OCI-LY1 (cell line): ENCODE measurements around the gene AMPD2.

Experiments used
- H2AFZ ChIP-seq: fragments of 200-600 bp; sonication (generic), shearing (Covaris generic); 2 replicates; pipeline ENCODE4 v1.6.0; 2014; ENCODE audit warnings: antibody characterized with exemption, mild to moderate bottlenecking, low read length
- H3F3A ChIP-seq: fragments of 200-600 bp; sonication (generic), shearing (Covaris generic); 2 replicates; pipeline ENCODE4 v1.6.0; 2014; ENCODE audit warnings: mild to moderate bottlenecking, antibody characterized with exemption, low read length, moderate library complexity; ENCODE audit not compliant: insufficient read depth
- H3K27ac ChIP-seq: fragments of 200-600 bp; sonication (generic); 2 replicates; pipeline ENCODE4 v1.5.1; 2014; ENCODE audit warnings: low read length, mixed run types, mild to moderate bottlenecking, low read depth; ENCODE audit not compliant: poor library complexity, severe bottlenecking
- H3K27me3 ChIP-seq: fragments of 200-600 bp; sonication (generic); 2 replicates; pipeline ENCODE4 v1.6.0; 2014; ENCODE audit warnings: antibody characterized with exemption, mild to moderate bottlenecking, low read length, moderate library complexity; ENCODE audit not compliant: insufficient read depth
- H3K36me3 ChIP-seq: fragments of 200-600 bp; sonication (generic); 2 replicates; pipeline ENCODE4 v1.6.1; 2014; ENCODE audit warnings: mild to moderate bottlenecking, antibody characterized with exemption, low read length, moderate library complexity, mixed read lengths; ENCODE audit not compliant: insufficient read depth
- H3K4me1 ChIP-seq: fragments of 200-600 bp; sonication (generic); 2 replicates; pipeline ENCODE4 v1.5.1; 2014; ENCODE audit warnings: mild to moderate bottlenecking, low read length, moderate library complexity; ENCODE audit not compliant: insufficient read depth, severe bottlenecking
- H3K4me2 ChIP-seq: fragments of 200-600 bp; sonication (generic), shearing (Covaris generic); 2 replicates; pipeline ENCODE4 v1.6.1; 2014; ENCODE audit warnings: low read length
- H3K4me3 ChIP-seq: fragments of 200-600 bp; sonication (generic); 2 replicates; pipeline ENCODE4 v1.5.1; 2014; ENCODE audit warnings: low read length, low read depth, mild to moderate bottlenecking, mixed read lengths; ENCODE audit not compliant: poor library complexity, severe bottlenecking
- H3K79me2 ChIP-seq: fragments of 200-600 bp; shearing (Covaris generic); 2 replicates; pipeline ENCODE4 v1.6.1; 2016; ENCODE audit warnings: mixed run types, low read length, mixed read lengths; ENCODE audit not compliant: insufficient read depth
- H3K9ac ChIP-seq: fragments of 200-600 bp; sonication (generic), shearing (Covaris generic); 2 replicates; pipeline ENCODE4 v1.6.1; 2014; ENCODE audit warnings: mild to moderate bottlenecking, low read length, mixed read lengths
- H3K9me2 ChIP-seq: fragments of 200-600 bp; sonication (generic), shearing (Covaris generic); 2 replicates; pipeline ENCODE4 v1.6.1; 2014; ENCODE audit warnings: low read depth, mild to moderate bottlenecking, low read length, mixed read lengths
- H3K9me3 ChIP-seq: fragments of 200-600 bp; shearing (Covaris generic); 2 replicates; pipeline ENCODE4 v1.6.1; 2014; ENCODE audit warnings: low read length, mixed read lengths
- H4K20me1 ChIP-seq: fragments of 200-600 bp; sonication (generic), shearing (Covaris generic); 2 replicates; pipeline ENCODE4 v1.6.0; 2016; ENCODE audit warnings: mild to moderate bottlenecking, low read length; ENCODE audit not compliant: insufficient read depth
- EZH2 ChIP-seq: fragments of 200-600 bp; sonication (generic), shearing (Covaris generic); IDR thresholded peaks from 2 replicates; pipeline ENCODE4 v1.8.0; 2017; ENCODE audit warnings: borderline replicate concordance, mixed run types, mild to moderate bottlenecking, antibody characterized with exemption, low read length, moderate library complexity, mixed read lengths
- TF ChIP-seq, protein P1 (sequence below): fragments of 200-600 bp; sonication (generic), shearing (Covaris generic); IDR thresholded peaks from 2 replicates; pipeline ENCODE4 v1.5.1; 2017; ENCODE audit warnings: mild to moderate bottlenecking, antibody characterized with exemption, low read length, moderate library complexity, mixed read lengths

AMPD2 gene

DNA sequence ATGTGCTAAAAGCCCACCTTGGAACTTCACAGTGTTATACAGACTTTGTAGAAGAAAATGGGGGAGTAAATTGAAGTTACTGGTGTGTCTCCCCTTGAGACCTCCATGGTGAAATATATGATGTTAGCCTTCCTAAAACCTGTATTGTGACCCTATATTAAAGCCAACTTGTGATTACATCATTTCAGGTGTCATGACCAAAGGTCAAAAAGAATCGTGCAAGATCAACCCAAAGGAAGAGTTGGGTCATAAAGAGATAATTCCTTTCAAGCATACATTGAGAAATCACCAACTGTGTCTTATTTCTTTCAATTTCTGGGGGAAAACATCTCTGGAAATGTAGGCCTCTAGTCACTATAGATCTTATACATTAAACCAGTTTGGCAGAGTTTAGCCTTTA, 34.9 kb upstream of the AMPD2 start:
- Histone ChIP-seq H3K79me2 (no peaks in the 10 kb centered on the region), H3K9ac (no peak overlapping the region), H3K9me3 (no peaks in the 10 kb centered on the region), H3K4me3 (no peak overlapping the region), H4K20me1 (no peaks in the 10 kb centered on the region), H3K4me2 (no peak overlapping the region), H3K9me2 (no peaks in the 10 kb centered on the region), H2AFZ (no peak overlapping the region), H3K36me3 (peaks cover 87% of the 10 kb centered on the region), H3K4me1 (no peaks in the 10 kb centered on the region), H3K27ac (no peak overlapping the region), H3K27me3 (no peaks in the 10 kb centered on the region), H3F3A (no peaks in the 10 kb centered on the region)
- TF ChIP-seq, protein P1, sequence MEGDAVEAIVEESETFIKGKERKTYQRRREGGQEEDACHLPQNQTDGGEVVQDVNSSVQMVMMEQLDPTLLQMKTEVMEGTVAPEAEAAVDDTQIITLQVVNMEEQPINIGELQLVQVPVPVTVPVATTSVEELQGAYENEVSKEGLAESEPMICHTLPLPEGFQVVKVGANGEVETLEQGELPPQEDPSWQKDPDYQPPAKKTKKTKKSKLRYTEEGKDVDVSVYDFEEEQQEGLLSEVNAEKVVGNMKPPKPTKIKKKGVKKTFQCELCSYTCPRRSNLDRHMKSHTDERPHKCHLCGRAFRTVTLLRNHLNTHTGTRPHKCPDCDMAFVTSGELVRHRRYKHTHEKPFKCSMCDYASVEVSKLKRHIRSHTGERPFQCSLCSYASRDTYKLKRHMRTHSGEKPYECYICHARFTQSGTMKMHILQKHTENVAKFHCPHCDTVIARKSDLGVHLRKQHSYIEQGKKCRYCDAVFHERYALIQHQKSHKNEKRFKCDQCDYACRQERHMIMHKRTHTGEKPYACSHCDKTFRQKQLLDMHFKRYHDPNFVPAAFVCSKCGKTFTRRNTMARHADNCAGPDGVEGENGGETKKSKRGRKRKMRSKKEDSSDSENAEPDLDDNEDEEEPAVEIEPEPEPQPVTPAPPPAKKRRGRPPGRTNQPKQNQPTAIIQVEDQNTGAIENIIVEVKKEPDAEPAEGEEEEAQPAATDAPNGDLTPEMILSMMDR: no peak
- no peak for TF ChIP-seq EZH2

DNA sequence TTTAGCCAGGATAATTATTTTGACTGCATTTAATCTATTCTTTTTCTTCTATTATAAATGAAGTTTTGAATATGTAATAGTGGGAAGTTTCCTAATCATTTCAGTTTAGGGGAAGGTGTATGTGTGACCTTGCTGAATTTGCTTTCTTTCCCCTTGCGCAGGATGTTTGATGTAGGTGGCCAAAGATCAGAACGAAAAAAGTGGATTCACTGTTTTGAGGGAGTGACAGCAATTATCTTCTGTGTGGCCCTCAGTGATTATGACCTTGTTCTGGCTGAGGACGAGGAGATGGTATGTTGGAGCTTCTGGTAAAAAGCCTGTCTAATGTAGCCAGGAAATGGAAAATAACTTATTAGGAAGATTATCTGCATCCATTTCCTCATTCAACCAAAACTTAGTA, 33.6 kb upstream of the AMPD2 start:
- Histone ChIP-seq H3K4me3 (no peak overlapping the region), H3K4me1 (no peaks in the 10 kb centered on the region), H3K9ac (no peak overlapping the region), H3F3A (no peaks in the 10 kb centered on the region), H3K27ac (no peak overlapping the region), H3K36me3 (peaks cover 81% of the 10 kb centered on the region), H3K9me3 (no peaks in the 10 kb centered on the region), H3K4me2 (no peak overlapping the region), H4K20me1 (no peaks in the 10 kb centered on the region), H3K79me2 (no peaks in the 10 kb centered on the region), H2AFZ (no peak overlapping the region), H3K27me3 (no peaks in the 10 kb centered on the region), H3K9me2 (no peaks in the 10 kb centered on the region)
- TF ChIP-seq, protein P1: no peak
- TF ChIP-seq EZH2: no peak

DNA sequence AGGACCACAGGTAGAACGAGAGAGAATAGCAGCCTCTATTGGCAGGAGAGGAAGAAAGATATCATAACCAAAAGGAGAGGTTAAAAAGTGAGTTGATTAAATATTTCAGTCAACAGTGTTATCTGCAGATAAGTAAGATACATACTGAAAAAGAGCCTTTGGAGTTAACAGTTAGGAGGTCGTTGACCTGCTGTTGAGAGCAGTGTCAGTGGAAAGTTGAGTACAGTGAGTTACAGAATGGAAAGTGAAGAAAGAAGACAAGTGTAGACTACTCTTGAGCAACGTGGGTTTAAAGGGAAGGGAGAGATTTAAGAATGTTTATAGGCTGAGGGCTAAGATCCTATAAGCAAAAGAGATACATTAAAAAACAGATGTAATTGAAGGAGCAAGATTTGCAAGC, 30.5 kb upstream of the AMPD2 start:
- H3K36me3 ChIP-seq: peaks cover 84% of the 10 kb centered on the region
- peaks cover 3% of the 10 kb centered on the region; the same call in 1 of the 2 replicates for H3F3A ChIP-seq
- H2AFZ ChIP-seq: no peak overlapping the region

More for the DNA sequence above, 30.5 kb upstream of the AMPD2 start:
- no peak overlapping the region for H3K4me2 ChIP-seq
- H3K79me2 ChIP-seq: no peaks in the 10 kb centered on the region
- H4K20me1 ChIP-seq: no peaks in the 10 kb centered on the region
- no peak overlapping the region for H3K27ac ChIP-seq
- H3K9ac ChIP-seq: no peak overlapping the region
- no peaks in the 10 kb centered on the region for H3K27me3 ChIP-seq
- no peak overlapping the region for H3K4me3 ChIP-seq
- no peaks in the 10 kb centered on the region for H3K4me1 ChIP-seq
- H3K9me3 ChIP-seq: no peaks in the 10 kb centered on the region
- TF ChIP-seq, protein P1: no peak
- TF ChIP-seq EZH2: no peak
- H3K9me2 ChIP-seq: no peaks in the 10 kb centered on the region
